CD4-positive, alpha-beta T cell treated with Interleukin-4 for 1 hour (primary cell): ENCODE measurements around the gene KSR1.
A peak's percentile ranks its signal among the peaks of the same experiment; 100 is the strongest.

Experiments used
- DNase-seq, 2 donors: peaks; one replicate each; pipeline ENCODE4 v3.0.0-alpha.2; 2020 to 2022

KSR1 gene

GRCh38 chr17:27597783-27598320 is 141.6 kb downstream of the KSR1 start:
- DNase-seq = no peak

DNA sequence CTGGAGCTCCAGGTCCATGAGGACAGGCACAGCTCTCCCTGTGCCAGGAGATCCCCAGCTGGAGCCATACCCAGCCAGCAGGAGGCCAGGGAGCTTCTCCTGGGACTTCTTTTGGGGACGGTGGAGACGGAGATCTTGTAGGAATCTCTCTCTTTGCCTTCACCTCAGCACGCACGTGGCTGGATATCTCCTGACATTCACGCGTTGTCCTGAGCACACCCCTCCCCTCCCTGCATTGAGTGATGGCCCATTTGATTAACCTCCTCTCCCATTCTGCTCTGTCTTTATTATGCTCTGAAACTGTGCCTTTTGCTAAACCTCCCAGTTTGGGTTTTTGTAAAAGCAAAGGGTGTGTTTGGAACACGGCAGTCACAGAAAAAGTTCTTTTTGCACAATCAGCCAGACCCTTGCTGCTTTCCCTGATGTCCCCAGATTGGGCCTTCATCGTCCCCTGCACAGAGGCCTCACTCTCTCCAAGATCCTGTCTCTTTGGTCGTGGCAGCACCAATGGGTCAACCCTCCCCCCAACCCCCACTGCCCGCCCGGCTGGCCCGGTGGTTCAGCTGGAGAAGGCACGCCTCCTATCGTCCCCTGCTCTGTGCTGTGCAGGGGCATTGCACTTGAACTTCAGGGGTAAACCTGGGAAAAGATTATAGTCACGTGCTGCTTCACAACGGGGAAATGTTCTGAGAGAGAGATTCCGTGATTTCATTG is 142.2 kb downstream of the KSR1 start:
- DNase-seq = no peak

DNA sequence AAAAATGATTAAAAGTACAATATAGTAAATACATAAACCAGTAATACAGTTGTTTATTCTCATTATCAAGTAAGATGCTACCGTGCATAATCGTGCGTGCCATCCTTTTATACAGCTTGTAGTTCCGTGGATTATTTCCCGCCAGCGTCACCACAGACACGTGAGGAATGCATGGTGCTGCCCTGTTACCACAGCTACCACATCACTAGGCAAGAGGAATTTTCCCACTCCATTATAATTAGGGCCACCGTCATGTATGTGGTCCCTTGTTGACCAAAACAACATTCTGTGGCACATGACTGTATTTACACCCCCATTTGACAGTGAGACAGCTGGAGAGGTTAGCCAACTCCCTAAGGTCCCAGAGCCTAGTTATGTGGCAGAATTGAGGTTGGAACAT is 144.2 kb downstream of the KSR1 start:
- DNase-seq = no peak

DNA sequence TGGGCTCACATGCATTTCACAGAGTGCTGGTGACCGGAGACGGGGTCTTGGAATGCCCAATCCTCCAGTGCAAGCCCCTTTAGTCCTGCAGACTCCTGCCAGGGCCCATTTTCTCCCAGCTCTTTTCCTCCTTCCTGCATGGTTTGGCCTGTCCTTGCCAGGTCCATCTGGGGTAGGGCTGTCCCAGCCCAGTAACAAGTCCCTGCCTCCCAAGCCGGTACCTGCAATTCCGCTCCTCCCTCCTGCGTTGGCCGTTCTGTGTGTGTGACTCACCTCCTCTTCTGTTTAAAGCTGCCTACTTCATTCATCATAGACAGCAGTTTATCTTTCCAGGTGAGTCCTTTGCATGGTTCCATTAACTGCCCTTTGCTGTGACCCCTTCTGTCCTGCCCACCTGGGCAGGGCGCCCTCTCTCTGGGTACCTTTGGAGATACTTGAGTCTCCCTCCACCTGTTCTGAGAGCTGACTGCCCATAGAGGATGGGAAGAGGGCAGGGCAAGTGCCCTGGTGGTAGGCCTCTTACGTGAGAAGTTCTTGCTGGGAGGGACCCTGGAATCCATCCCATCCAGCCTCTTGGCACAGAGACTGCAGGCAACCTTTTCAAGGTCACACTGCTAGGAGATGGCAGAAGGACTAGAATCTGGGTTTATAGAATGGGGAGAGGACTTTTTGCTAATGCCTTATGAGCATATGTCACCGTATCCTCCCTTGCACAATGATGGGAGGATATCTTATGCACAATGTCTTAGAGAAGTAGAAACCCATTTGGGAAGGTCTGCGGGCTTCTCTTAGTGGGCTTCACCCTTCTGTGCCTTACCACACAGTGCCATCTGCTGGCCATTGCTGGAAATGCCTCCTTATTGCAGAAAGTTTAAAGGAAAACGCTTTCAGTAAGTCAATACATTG is 145.1 kb downstream of the KSR1 start:
- peak; percentile 77 to 81 for DNase-seq

GRCh38 chr17:27601975-27602302 is 145.7 kb downstream of the KSR1 start:
- DNase-seq = no peak

DNA sequence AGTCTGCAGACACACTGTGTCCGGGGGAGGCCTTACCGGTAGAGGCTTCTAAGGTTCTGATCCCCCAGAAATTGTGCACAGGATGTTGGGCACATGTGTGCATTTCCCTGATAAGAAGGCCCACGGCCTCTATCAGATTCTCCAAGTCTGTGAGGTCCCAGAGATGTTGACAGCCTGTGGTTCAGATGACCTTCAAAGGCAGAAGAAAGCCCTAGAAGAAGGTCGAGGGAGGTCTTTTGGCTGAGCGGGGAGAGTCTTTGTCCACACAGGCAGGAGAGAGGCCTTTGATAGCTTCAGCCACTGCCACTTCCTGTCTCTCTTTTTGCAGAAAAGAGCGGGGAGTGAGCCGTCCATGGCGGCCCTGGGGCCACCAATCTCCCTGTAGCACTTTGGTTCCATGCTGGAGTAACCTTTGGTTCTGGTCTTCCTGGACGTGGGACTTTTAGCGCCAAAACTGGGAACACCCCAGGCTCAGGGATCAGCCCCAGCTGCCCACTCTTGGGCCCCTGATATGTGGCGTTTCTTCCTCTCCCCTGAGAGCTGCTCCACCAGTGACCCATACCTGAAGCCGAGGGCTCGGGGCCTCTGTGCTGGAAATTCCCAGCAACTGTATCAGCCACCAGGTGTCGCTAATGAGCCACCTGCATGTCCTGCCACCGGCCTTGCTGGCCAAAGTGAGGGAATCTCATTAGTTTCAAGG is 146.6 kb downstream of the KSR1 start:
- DNase-seq = peak; percentile 71 to 74

DNA sequence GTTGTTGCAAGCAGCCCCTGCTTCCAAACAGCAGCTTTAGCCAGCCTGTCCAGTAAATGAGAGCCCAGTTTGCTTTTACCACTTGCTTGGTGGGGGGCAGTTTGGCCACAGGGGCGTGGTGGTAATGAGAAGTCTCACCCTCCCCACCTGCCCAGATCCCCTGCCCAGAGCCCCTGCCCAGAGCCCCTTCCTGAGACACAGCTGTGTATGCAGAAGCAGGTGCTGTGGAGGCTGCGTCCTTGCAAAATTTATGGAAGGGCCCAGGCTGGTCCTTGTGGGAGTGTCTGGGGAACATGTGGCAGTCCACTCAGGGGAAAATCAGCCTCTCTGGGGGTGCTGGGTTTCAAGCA is 147.1 kb downstream of the KSR1 start:
- no peak for DNase-seq

DNA sequence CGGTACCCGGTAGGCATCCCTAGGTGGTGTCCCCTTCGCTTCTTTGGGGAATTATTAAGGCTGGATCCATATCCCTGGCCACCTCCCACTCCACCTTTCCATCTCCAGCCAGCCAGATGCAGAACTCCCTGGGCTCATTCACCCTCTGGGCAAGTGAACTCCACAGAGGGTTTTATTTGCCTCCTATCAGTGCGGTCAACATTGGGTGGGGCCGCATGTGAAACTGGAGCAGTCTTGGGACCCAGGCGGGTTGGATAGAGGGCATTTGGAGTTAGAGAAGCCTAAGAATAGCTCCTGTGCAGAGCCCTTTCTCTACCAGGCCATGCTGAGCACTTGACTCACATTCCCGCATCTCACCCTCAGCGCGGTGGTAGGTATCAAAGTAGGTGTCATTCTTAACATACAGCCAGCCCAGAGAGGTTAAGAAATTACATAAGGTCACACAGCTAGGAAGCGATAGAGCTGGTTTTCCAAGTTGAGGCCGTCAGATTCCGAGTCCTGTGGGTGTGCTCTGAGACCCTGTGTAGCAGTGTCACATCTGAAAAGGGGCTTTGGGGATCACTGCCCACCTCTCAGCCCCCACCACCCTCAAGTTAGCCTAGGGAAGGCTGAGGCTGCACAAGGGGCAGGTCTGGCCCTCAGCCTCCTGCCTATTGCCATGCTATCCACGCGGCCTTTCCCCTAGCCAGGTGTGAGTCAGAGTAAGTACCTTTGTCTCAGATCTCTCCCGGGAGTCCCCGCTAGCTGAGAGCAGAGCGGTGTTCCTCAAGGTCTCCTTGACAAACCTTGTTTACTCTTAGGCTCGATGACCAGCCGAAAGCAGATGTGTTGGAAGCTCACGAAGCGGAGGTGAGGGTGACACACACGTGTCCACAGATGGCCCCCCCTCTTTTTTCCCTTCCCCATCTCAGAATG is 147.9 kb downstream of the KSR1 start:
- DNase-seq = no peak

GRCh38 chr17:27605409-27605808 is 149.2 kb downstream of the KSR1 start:
- no peak for DNase-seq

DNA sequence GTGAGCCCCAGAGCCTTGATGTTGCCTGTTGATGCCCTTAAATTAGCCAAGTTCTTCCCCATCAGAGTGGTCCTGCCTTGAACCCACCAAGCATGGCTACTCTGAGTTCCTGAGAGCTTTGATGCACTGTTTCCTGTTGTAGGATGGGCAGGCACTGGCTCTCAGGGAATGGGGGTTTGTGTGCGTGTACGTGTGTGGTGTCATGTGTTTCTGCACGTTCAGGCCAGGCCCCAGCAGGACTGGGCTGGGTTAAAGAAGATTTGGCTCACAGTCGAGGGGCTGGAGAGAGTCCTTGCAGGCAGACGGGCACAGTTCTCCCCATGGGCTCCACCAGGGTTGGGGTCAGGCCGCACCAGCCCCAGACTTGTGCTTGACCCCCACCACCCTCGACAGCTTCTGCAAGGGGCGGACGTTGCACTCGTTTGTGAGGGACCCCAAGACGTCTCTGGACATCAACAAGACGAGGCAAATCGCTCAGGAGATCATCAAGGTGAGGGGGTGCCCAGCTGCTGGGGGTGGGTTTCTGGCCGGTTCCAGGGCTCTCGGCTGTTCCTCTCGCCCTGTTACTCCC is 151.4 kb downstream of the KSR1 start:
- no peak for DNase-seq

DNA sequence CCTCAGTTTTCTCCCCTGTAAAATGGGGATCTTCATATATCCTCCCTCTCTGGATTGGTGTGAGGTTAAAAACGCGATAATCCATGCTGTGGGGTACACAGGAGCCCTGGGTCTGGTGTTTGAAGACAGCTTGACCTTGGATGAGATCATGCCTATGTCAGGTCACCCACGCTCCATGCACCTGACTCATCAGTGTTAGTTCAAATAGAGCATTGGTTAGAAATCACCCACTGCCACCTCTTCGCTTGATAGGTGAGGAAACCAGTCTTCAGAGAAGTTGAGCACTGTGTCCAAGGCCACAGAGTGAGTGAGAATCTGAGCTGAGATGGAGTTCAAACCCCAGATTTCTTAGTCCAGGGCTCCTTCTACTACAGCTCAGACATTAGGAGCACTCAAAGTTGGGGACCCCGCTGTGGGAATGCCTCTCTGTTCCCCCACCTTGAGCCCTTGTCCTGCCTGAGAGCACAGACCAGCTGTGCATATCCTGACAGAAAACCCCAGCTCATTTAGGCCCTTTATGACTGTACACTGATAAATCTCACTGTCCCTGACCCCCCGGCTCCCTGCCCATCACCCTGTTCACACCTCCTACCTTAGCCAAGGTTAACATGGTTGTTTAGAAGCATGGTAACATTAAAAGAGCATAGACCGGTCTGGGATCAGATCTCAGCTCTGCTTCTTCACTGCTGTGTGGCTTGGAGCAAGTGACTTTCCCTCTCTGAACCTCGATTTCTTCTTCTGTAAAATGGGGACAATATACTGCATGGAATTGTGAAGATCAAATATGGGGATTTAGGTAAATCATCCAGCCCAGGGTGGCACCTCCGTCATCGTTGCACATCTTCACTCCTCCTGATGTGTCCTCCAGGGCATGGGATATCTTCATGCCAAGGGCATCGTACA is 152.3 kb downstream of the KSR1 start:
- DNase-seq = no peak

DNA sequence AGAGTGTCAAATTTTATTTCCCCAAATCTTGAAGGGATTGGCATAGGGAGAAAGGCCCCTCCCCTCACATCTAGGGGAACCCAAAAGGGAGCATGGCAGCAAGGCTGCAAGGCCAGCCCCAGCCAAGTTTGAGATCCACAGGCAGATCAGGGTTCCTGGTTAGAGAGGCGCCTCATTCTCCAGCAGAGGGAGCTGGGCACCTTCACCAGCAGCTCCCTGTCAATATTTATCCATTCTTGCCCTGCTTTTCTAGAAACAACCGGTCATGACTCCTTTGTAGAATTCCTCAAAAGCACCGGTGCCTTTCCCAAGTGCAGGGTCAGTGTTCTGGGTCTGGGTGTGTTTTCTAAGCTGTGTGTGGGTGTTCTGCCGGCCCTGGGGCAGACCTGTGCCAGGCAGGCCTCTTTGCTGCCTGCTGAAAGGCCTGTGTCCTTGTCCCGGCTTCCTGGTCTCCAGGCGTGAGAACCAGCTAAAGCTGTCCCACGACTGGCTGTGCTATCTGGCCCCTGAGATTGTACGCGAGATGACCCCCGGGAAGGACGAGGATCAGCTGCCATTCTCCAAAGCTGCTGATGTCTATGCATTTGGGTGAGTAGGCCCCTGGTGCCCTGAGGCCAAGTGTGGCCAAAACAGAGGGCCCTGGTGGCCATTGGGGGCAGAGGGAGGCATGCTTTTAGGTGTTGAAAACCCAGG is 153.5 kb downstream of the KSR1 start:
- DNase-seq = peak; percentile 16 to 34

DNA sequence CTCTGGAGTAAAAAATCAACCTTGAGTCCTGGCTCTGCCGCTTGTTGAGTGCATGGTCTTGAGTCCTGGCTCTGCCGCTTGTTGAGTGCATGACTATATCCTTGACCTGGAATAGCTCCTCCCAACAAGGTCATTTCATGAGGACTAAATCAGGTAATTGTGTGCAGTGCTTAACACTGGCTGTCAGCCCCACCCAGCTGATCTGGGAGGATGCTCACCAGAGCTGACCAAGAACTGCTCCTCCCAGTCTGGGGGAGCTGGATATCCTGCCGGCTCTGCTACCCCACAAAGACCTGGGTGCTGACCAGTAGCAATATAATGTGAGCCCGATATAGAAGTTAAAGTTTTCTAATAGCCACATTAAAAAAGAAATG is 154.0 kb downstream of the KSR1 start:
- DNase-seq = no peak

- DNase-seq = no peak
Measured at GRCh38 chr17:27612160-27612770, 156.0 kb downstream of the KSR1 start.

- DNase-seq = no peak
Measured at GRCh38 chr17:27613433-27613832, 157.2 kb downstream of the KSR1 start.

DNA sequence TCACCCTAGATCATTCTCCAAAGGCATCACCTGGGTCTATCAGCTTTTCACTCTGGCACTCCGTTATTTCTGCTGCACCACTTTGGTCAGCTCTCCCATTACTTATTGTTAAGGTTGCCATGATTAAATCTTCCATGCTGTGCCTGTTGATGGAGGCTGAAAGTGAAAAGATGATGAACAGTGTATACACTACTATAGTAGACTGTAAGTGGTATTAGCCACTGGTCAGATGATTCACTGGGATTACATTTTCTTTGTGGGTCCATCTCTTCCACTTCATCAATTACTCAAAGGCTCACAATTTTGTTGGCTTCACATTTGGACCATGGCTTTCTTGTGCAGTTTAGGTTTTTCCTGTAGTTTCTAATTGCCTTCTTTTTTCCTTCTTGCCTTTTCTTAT is 158.9 kb downstream of the KSR1 start:
- DNase-seq = no peak

DNA sequence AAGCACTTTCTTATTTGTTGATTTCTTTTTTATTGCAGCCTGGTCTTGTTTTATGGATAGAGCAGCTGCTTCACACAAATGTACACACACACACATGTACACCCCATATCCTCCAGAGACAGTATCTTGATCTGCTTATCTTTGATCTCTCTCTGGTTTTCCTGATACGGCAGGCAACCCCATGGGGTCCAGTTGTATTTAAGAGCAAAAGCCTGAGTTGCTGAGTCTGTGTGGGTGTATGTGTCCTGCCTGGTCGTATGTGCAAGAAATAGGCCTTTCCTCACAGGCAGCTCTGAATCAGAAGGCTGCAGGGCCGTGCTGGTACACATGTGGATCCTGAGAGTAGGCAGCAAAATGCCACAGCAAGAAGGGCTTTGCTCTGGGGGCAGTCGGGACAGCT is 160.2 kb downstream of the KSR1 start:
- peak in 1 of 2 donors; percentile 13 for DNase-seq

DNA sequence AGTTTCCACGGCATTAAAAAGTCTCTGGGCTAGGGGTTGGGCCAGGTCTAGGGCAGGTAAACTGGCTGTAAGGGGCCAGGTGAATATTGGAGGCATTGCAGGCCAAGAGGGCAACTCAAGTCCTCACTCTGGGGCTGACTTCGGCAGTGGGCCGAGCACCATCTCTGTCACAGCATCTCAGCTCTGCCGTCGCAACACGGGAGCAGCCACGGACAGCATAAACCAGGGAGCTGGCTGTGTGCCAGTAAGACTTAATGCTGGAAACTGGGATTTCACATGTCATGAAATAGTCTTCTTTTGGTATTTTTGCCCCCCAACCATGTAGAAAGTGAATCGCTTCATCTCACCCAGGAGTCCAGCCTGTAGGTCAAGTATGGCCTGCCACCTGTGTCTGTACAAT is 162.2 kb downstream of the KSR1 start:
- DNase-seq = no peak

DNA sequence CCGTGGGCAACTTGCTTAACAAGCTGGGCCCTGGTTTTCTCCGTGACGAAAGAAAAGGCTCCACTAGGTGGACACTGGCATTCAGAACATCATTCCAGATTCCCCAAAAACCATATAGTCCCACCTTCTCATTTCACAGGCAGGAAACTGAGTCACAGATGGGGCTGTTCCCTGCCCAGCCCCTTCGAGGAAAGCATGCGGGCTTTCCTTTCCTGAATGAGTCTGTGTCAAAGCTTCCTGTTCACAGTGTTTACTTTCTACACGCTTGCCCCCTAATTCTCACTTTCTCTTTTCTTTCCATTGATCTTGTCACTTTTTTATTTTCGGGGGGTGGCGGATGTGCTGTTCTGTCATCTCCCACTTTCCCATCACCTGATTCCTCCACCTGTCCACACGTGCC is 164.5 kb downstream of the KSR1 start:
- no peak for DNase-seq

DNA sequence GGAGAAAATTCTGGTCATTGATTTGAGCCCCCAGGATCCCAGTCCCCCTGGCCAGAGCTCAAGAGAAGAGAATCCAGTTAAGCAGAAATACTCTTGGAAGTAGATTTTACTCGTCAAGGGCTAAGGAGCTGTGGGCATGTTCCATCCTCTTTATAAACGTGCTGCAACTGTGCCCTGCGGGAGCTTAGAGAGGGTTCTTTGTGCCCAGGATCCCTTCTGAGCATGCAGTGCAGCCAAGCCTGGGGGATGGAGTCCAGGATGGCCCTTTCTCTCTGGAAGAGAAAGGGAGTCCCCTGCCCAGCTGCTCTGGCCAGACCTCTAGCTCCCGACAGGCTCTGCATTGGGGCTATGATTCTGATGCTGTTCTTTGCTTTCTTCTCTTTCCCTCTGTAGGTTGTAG is 165.3 kb downstream of the KSR1 start:
- no peak for DNase-seq
